Measurements from ENCODE around the gene ERICH4.
"Not testable (repeated sequence)": the region's sequence is repeated elsewhere in the genome, so short reads cannot be mapped to it uniquely, and the experiment has no call there.

DNA sequence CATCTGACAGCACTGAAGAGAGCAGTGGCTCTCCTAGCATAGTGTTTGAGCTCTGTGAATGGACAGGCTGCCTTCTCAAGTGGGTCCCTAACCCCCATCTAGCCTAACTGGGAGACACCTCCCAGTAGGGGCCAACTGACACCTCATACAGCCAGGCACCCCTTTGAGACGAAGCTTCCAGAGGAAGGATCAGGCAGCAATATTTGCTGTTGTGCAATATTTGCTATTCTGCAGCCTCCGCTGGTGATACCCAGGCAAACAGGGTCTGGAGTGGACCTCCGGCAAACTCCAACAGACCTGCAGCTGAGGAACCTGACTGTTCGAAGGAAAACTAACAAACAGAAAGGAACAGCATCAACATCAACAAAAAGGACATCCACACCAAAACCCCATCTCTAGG, 44.0 kb downstream of the ERICH4 start:
- TF ChIP-seq, protein P1, sequence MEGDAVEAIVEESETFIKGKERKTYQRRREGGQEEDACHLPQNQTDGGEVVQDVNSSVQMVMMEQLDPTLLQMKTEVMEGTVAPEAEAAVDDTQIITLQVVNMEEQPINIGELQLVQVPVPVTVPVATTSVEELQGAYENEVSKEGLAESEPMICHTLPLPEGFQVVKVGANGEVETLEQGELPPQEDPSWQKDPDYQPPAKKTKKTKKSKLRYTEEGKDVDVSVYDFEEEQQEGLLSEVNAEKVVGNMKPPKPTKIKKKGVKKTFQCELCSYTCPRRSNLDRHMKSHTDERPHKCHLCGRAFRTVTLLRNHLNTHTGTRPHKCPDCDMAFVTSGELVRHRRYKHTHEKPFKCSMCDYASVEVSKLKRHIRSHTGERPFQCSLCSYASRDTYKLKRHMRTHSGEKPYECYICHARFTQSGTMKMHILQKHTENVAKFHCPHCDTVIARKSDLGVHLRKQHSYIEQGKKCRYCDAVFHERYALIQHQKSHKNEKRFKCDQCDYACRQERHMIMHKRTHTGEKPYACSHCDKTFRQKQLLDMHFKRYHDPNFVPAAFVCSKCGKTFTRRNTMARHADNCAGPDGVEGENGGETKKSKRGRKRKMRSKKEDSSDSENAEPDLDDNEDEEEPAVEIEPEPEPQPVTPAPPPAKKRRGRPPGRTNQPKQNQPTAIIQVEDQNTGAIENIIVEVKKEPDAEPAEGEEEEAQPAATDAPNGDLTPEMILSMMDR (IDR thresholded peaks at IDR 0.05; ENCODE audit: extremely low read depth in 1 of 2, insufficient read depth in 1 of 2, low read depth in 1 of 2, low read length in 2 of 2), result not testable (repeated sequence)
- TF ChIP-seq POLR2AphosphoS5 (IDR thresholded peaks at IDR 0.05; ENCODE audit: insufficient read depth, low read depth, low read length); POLR2A (IDR thresholded peaks at IDR 0.05; ENCODE audit: low read depth, low read length); EZH2 (IDR thresholded peaks at IDR 0.05; ENCODE audit: borderline replicate concordance, low read depth, low read length, severe bottlenecking); JUN (IDR thresholded peaks at IDR 0.05; ENCODE audit: borderline replicate concordance, insufficient read depth, insufficient read length, low read depth); MYC (IDR thresholded peaks at IDR 0.05; ENCODE audit: low read depth, low read length); FOS (IDR thresholded peaks at IDR 0.05; ENCODE audit: borderline replicate concordance, insufficient read depth, low read length): not testable (repeated sequence)
- TF ChIP-seq, protein P2, sequence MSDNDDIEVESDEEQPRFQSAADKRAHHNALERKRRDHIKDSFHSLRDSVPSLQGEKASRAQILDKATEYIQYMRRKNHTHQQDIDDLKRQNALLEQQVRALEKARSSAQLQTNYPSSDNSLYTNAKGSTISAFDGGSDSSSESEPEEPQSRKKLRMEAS (IDR thresholded peaks at IDR 0.05; ENCODE audit: insufficient read depth, insufficient read length), result not testable (repeated sequence)
